ENCODE data around the gene AKAP11.
"Not testable (repeated sequence)": the region's sequence is repeated elsewhere in the genome, so short reads cannot be mapped to it uniquely, and the experiment has no call there.

The AKAP11 gene, protein sequence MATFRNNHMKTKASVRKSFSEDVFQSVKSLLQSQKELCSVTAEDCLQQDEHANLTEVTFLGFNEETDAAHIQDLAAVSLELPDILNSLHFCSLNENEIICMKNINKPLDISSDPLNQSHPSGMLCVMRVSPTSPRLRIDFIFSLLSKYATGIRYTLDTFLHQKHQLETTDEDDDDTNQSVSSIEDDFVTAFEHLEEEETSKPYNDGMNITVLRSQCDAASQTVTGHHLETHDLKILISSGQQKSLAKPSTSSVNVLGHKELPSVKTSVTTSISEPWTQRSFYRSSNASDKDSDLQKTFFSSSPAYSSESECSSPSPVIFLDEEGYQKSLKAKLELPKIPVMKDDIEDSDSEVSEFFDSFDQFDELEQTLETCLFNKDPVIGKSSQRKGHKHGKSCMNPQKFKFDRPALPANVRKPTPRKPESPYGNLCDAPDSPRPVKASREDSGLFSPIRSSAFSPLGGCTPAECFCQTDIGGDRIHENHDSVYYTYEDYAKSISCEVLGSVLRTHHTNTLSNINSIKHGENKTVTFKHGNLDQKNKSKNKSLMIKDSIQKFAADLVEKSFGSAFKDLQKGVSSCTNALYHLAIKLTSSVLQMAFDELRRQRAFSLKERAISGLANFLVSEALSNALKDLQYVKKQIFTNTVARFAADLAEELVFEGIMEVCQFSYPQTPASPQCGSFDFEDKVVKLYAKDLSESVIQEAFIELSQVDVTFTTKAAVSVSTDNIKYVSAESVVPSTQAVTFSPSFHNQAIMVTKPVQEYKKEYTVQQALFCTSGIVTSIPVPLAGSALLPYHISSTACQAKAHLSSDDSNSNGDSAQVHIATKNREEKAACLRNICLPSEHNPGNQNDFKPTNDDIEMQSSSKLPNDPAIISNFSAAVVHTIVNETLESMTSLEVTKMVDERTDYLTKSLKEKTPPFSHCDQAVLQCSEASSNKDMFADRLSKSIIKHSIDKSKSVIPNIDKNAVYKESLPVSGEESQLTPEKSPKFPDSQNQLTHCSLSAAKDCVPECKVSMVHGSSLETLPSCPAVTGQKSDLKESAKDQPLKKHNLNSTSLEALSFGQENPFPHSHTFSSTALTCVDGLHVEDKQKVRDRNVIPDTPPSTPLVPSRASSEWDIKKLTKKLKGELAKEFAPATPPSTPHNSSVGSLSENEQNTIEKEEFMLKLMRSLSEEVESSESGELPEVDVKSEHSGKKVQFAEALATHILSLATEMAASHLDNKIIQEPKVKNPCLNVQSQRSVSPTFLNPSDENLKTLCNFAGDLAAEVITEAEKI (N-terminal part only)

DNA sequence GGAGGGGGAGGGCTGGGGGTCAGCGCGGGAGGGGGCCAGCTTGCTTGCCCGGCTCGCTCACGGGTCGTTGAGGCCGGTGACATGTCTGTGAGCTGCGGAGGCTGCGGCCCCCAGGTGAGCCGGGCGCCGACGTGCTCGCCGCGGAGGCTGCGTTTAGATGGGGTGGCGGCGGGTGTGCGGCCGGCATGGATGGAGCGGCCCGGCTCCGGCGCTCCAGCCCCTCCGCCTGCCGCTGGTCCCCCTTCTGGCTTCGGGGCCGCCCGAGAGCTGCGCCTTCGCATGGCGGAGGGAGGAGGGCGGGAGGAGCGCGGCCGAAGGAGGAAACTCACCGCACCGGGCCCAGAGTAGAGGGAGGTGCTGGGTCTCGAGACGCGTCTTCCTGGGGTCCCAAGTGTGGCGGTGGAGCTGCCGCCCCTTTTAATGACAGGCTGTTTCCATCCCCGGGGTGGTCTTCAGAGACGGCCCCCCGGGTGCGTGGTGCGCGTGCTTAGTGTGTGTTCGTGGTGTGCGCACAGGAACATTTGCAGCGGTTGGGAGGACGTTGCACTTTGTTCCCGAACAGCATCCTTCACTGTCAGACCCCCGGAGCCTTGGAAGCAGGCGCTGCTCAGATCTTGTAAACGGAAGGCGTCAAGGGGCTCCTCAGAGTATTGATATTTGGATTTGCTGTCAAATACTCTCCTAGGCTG lies at the start of gene AKAP11:
Gene AKAP11 (plus strand): TSS at position 38 of the 689 bp plus-strand sequence. CDS start 14,197 bp downstream, outside the sequence.
- FAIRE-seq = no peak

GRCh38 chr13:42223681-42224080 lies 48.3 kb upstream of the AKAP11 start:
- FAIRE-seq = no peak

GRCh38 chr13:42225051-42225450 lies 46.9 kb upstream of the AKAP11 start:
- no peak for FAIRE-seq

DNA sequence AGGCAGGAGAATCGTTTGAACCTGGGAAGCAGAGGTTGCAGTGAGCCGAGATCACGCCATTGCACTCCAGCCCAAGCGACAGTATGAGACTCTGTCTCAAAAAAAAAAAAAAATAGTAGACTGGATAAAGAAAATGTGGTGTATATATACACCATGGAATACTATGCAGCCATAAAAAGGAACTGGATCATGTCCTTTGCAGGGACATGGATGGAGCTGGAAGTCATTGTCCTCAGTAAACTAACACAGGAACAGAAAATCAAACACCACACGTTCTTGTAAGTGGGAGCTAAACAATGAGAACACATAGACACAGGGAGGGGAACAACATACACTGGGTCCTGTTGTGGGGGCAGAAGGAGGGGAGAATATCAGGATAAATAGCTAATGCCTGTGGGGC lies 45.2 kb upstream of the AKAP11 start:
- not testable (repeated sequence) for FAIRE-seq

DNA sequence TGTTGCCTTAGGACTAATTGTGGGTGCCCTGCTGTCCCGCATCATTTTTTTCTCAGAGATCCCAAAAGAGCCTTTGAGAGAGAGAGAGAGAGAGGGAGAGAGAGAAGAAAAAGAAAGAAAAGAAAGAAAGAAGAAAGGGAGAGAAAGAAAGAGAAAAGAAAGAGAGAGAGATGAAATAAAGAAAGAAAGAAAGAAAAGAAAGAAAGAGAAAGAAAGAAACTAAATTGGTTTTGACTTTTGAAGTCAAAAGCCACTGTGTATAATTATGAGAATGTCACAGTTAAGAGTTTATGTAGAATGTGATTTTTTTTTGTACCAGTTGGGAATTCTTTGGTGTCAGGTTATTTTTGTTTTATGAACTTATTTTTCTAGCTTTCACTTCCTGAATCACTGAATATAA lies 43.4 kb upstream of the AKAP11 start:
- no peak for FAIRE-seq

- no peak for FAIRE-seq
Measured at GRCh38 chr13:42229287-42229686, 42.7 kb upstream of the AKAP11 start.

- no peak for FAIRE-seq
Measured at GRCh38 chr13:42232671-42233070, 39.3 kb upstream of the AKAP11 start.

GRCh38 chr13:42233726-42234125 lies 38.2 kb upstream of the AKAP11 start:
- FAIRE-seq = no peak

DNA sequence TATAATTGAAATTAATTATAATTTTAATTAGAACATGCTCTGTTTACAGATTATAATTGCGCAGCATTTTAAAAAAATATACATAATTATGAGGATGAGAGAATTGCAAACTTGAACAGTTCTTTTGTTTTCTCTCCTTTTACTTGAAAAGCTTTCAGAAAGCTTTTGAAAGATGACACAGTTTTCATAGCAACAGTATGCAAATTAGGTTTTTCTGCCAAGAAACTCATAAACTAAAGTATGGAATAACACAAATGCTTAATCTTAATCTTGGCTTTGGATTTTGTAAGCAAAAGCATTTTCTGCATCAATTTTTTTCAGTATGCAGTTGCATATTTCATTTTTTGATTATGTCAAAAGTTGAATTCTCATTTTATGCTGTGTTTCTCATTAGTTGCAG lies 32.8 kb upstream of the AKAP11 start:
- FAIRE-seq = no peak

DNA sequence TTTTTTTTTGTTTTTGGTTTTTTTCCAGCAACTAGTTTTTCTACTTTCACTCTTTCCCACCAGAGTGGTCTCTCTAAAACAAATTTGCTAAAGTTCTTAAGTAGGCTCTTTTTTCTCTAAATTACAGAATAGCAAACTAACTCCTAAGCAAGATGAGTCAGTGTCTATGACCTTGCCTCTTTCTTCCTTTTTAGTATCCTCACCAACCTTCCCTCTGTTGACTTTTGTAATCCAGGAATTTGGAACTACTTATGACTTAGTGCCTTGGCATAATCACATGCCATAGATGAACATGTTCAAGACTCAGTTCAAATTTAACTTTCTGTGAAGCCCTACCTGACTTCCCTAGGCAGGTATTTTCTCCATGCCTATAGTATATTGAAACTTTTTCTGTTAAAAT lies 32.3 kb upstream of the AKAP11 start:
- no peak for FAIRE-seq

- no peak for FAIRE-seq
Measured at GRCh38 chr13:42246541-42246940, 25.4 kb upstream of the AKAP11 start.

DNA sequence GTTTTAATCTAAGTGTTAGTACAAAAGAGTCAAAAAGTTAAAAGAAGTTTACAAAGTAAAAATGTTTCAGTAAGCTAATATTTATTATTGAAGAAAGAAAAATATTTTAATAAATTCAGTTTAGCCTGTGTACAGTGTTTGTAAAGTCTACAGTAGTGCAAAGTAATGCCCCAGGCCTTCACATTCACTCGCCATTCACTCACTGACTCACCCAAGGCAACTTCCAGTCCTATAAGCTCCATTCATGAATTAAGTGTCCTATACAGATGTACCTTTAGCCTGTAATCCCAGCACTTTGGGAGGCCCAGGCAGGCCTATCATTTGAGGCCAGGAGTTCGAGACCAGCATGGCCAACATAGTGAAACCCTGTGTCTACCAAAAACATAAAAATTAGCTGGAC lies 24.1 kb upstream of the AKAP11 start:
- no peak for FAIRE-seq

DNA sequence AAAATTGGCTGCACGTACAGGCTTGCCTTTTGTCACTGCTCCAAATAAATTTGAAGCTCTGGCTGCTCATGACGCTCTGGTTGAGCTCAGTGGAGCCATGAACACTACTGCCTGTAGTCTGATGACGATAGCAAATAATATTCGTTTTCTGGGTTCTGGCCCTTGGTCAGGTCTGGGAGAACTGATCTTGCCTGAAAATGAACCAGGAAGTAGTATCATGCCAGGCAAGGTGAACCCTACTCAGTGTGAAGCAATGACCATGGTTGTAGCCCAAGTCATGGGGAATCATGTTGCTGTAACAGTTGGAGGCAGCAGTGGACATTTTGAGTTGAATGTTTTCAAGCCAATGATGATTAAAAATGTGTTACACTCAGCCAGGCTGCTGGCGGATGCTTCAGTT lies 16.1 kb upstream of the AKAP11 start:
- no peak for FAIRE-seq

GRCh38 chr13:42258747-42259146 lies 13.2 kb upstream of the AKAP11 start:
- FAIRE-seq = no peak

DNA sequence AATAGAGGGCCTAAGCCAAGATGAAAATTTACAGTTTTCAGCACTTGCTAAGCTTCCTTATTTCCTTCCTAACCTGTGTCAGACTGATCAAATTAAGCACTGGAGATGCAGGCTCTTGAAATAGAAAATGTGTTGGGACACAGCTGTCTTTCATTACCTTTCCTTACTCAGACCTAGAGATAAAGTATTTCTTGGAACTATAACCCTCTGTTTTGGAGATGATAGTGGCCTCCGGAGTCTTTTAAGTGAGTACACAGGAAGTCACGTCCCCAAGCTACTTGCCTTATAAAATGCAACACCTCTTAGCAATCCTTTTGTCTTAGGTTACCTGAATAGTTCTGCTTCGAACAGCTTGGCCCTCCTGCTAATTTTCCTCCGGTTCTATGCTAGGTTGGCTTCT lies 12.4 kb upstream of the AKAP11 start:
- FAIRE-seq = no peak

DNA sequence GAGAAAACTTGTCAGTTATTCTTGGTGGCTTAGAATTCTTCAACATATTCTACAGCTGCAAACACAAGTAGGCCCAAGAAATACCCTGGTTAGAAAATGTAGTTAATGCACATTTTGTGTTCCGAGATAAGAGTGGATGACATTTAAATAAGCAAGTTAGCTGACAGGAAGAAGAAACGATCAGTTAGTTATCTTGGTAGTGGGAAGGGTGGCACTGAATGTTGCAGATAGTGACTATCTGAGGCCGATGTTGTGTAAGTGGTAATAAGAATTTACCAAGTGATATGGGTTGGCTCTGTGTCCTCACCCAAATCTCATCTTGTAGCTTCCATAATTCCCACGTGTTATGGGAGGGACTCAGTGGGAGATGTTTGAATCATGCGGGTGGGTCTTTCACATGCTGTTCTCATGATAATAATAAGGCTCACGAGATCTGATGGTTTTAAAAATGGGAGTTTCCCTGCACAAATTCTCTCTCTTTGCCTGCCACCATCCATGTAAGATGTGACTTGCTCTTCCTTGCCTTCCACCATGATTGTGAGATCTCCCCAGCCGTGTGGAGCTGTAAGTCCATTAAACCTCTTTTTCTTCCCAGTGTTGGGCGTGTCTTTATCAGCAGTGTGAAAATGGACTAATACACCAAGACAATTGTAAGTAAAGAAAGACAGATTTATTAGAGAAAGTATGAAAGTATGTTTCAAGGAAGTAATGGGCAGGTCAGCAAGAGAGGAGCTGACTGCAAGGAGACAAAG lies 10.9 kb upstream of the AKAP11 start:
- no peak for FAIRE-seq

DNA sequence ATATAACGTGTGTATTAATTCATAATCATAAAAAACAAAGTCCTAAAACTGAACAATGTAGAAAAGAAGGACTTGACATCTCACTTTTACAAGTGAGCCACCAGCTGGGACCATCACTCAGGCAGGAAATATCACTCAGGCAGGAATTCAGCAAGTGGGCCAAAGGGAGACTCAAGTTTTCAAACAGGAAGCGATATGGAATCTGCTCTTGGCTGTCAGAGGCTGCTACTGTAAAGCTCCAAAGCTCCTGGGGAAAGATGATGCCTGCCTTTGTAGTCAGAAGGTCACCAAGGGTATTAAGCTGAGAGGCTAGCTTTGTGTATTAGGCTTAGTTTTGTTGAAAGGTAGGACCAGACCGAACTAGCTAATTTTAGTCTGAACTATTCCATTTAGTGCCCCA lies 5.5 kb upstream of the AKAP11 start:
- FAIRE-seq = no peak

DNA sequence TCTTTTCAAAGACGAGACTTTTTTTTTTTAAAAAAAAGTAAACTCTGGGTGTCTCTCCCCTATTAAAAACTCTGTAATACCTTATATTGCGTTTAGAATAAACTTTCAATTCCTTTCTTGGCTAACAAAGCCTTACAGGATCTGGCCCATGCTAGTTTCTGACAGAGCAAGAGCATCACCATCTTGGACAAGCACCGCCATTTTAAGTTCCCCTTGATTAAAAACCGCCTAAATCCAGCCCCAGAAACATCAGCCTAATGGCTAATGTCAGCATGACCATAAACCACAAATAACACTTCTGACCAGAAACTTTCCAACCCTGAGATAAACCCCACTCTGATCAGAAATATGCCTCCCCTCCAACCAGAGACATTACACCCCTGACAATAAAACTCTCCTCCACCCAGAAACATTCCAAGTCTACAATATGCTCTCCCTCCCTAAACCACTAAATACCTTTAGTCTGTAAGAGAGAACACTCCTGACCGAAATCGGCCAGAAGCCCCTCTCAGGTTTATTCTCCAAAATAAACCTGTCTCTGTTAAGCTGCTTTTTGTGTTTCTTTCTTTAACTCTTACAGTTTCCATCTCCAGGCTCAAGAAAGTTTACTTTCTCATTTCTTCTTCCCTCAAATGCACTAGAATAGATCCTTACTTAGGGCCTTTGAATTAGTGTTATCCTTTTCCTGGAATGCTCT lies 1.6 kb upstream of the AKAP11 start:
- FAIRE-seq = no peak

DNA sequence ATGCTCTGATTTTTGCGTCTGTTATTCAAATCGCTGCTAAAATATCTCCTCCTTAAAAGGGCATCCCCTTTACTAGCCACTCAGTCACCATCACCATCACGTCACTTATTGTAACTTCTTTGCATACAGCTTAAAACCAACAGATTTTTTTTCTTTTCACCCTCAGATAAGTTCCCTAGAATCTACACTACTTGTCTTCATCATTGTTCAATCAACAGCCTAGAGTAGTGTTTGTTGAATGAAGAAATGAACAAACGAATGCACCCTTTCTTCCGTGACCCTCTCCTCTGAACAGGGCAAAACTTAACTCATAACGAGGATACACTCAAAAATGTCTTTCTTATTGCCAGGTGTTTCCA lies 1.1 kb upstream of the AKAP11 start:
- FAIRE-seq = no peak

GRCh38 chr13:42271337-42272114 lies 426 bp upstream of the AKAP11 start:
- FAIRE-seq = peak; percentile 92
